A549 (cell line): Measurements from ENCODE around the gene ALPK3.

Experiments
- SMC3 ChIP-seq: fragments of >200 bp; sonication (Bioruptor Twin); formaldehyde crosslinking; IDR thresholded peaks from 3 replicates; pipeline ENCODE4 v1.6.1; 2018; ENCODE audit warnings: inconsistent platforms
- TF ChIP-seq, protein P1 (sequence below): fragments of >200 bp; sonication (Bioruptor Twin); formaldehyde crosslinking; IDR thresholded peaks from 3 replicates; pipeline ENCODE4 v1.5.1; 2016

DNA sequence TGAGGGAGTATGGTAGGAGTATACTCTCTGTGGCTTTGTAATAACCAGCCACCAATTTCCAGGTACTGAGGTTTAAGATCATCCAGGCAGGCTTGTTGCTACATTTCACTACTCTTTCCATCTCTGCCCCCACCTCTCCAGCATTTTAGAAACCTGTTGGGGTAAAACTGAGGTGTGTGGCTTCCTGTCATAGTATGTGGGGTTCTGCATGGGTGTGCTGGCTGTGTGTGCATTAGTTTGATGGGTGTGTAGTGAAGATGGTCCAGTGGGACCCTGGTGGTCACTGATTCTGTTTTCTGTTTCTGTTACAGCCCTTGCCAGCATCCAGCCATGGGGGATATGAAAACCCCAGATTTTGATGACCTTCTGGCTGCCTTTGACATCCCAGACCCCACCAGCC is 34.8 kb upstream of the ALPK3 start:
- TF ChIP-seq, protein P1, sequence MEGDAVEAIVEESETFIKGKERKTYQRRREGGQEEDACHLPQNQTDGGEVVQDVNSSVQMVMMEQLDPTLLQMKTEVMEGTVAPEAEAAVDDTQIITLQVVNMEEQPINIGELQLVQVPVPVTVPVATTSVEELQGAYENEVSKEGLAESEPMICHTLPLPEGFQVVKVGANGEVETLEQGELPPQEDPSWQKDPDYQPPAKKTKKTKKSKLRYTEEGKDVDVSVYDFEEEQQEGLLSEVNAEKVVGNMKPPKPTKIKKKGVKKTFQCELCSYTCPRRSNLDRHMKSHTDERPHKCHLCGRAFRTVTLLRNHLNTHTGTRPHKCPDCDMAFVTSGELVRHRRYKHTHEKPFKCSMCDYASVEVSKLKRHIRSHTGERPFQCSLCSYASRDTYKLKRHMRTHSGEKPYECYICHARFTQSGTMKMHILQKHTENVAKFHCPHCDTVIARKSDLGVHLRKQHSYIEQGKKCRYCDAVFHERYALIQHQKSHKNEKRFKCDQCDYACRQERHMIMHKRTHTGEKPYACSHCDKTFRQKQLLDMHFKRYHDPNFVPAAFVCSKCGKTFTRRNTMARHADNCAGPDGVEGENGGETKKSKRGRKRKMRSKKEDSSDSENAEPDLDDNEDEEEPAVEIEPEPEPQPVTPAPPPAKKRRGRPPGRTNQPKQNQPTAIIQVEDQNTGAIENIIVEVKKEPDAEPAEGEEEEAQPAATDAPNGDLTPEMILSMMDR: no peak
- no peak for TF ChIP-seq SMC3
